Thoracic aorta (tissue), 2 donors: ENCODE data around the gene ACOT11. TPM values are rescaled to one million over a fixed set of nuclear protein-coding genes. Genes with fewer than 3 reads are reported as not detected.
A peak's percentile ranks its signal among the peaks of the same experiment; 100 is the strongest.

ENCODE experiments used
- ATAC-seq: fragments of 150-250 bp; one replicate; pipeline ENCODE4 v1.8.0; 2017; ENCODE audit warnings: low read depth; ENCODE audit not compliant: insufficient number of reproducible peaks, low FRiP score
- DNase-seq: peaks from one replicate; pipeline ENCODE4 v3.0.0-alpha.2; 2020; ENCODE audit warnings: low spot score
- H3K27ac ChIP-seq, 2 donors: fragments of 200-600 bp; sonication (generic); 1 replicate in 1 of 2; 2 replicates in 1 of 2; pipeline ENCODE4 v1.5.1; 2016; ENCODE audit warnings: mild to moderate bottlenecking in 2 of 2, moderate library complexity in 2 of 2
- H3K27me3 ChIP-seq: fragments of 200-600 bp; sonication (generic); replicated peaks from 2 replicates; pipeline ENCODE4 v1.6.0; 2016; ENCODE audit warnings: mild to moderate bottlenecking; ENCODE audit not compliant: insufficient read depth
- H3K36me3 ChIP-seq: fragments of 200-600 bp; sonication (generic); one replicate; pipeline ENCODE4 v1.5.1; 2016
- H3K4me1 ChIP-seq, 2 donors: fragments of 200-600 bp; sonication (generic); 1 replicate in 1 of 2; 2 replicates in 1 of 2; pipeline versions ENCODE4 v1.5.1 to v1.6.0; 2016; ENCODE audit warnings: low read depth in 2 of 2, mild to moderate bottlenecking in 1 of 2; ENCODE audit not compliant: control insufficient read depth in 1 of 2
- H3K4me3 ChIP-seq: fragments of 200-600 bp; sonication (generic); 2 replicates; pipeline ENCODE4 v1.5.1; 2016; ENCODE audit warnings: mild to moderate bottlenecking
- H3K9me3 ChIP-seq: fragments of 200-600 bp; sonication (generic); 2 replicates; pipeline ENCODE4 v1.5.1; 2016
- total RNA-seq, 2 donors: library from RNA; depleted of rRNA; stranded (reverse); fragments of >200 nt; gene quantifications; one replicate each; pipeline versions ENCODE4 v1.1.0 to v1.2.3, GENCODE V29; 2016
- TF ChIP-seq, protein P1 (sequence below): fragments of 200-600 bp; sonication (generic); IDR thresholded peaks from one replicate; pipeline ENCODE4 v1.5.1; 2019; ENCODE audit warnings: antibody characterized with exemption

ACOT11 gene
- total RNA-seq, 2 donors from 2014 or later = 19.3 to 23.6 TPM

DNA sequence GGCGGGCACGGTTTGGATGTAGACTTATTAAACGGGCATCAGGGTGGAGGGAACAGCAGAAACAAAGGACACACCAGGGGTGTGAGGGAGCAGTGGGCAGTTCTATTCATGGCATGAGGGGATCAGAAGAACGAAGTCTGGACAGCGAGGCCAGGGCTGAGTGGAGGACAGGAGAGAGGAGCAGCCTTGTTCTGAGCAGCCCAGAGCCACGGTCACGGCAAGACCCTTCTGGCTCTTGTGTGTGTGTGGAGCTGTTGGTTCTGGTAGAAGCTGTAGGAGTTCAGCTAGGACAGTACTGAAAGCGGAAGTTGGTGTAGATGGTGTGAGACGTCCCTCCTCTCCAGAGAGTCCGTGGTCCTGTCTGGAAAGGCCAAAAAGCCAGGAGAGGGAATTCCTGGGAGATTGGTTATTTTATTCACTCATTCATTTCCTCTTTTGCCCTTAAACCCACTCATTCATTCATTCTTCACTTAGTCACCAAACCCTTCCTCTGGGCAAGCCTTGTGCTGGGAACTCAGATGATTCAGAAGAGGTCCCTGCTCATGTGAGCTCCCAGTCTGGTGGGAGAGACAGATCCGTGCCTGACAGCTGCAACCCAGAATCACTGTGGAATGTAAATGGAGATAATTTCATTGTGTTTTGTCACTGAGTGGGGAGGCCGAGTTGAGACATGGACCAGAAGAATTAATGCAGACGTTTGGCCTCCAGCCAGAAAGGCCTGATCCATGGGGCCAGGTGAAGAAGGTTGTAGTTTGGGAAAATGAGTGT, 4.1 kb upstream of the ACOT11 start:
- peaks cover 8 to 28% of the 10 kb centered on the region in 2 donors for H3K4me1 ChIP-seq
- no peaks in the 10 kb centered on the region for H3K27me3 ChIP-seq
- H3K9me3 ChIP-seq = no peaks in the 10 kb centered on the region
- peak overlapping the region; percentile 6 to 88 for H3K27ac ChIP-seq
- DNase-seq (no peak), ATAC-seq (no peak)
- no peaks in the 10 kb centered on the region for H3K36me3 ChIP-seq
- TF ChIP-seq, protein P1, sequence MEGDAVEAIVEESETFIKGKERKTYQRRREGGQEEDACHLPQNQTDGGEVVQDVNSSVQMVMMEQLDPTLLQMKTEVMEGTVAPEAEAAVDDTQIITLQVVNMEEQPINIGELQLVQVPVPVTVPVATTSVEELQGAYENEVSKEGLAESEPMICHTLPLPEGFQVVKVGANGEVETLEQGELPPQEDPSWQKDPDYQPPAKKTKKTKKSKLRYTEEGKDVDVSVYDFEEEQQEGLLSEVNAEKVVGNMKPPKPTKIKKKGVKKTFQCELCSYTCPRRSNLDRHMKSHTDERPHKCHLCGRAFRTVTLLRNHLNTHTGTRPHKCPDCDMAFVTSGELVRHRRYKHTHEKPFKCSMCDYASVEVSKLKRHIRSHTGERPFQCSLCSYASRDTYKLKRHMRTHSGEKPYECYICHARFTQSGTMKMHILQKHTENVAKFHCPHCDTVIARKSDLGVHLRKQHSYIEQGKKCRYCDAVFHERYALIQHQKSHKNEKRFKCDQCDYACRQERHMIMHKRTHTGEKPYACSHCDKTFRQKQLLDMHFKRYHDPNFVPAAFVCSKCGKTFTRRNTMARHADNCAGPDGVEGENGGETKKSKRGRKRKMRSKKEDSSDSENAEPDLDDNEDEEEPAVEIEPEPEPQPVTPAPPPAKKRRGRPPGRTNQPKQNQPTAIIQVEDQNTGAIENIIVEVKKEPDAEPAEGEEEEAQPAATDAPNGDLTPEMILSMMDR = no peak
- H3K4me3 ChIP-seq = no peak overlapping the region

DNA sequence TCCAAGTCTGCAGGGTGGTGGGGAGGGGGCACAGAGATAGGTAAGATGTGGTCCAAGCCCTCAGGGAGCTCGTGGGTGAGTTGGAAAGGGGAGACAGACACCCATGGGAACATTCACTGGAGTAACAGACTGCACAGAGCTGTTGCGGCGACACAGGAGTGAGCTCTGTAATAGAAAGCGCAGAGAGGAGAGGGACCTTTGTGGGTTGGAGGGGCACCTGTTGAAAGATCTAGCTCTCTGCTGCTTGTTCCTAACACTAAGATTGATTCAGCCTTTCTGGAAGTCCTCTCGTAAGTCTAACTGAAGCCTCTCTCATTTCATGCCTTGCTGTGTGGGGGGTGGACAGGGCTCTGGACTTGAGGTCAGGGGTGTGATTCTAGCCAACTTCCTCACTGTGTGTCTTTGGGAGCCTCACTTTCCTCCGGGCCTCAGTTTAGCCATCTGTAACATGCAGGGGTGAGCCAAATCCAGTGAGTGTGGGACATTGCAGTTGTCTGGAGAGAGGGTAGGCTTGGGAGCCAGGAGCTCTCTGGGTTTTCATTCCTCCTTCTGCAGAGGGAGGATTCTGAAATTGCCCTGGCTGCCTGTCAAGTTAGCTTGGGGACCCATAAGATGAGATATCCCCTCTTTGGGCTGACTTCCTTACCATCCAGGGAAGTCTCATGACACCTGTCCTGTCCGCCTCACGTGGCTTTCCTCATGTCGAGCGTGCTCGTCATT, 2.0 kb upstream of the ACOT11 start:
- H3K4me1 ChIP-seq = peaks cover 12 to 39% of the 10 kb centered on the region in 2 donors
- TF ChIP-seq, protein P1 = no peak
- DNase-seq (no peak), ATAC-seq (no peak)
- H3K9me3 ChIP-seq = no peaks in the 10 kb centered on the region
- H3K27ac ChIP-seq = no peak overlapping the region
- no peak overlapping the region for H3K4me3 ChIP-seq
- no peaks in the 10 kb centered on the region for H3K36me3 ChIP-seq
- no peaks in the 10 kb centered on the region for H3K27me3 ChIP-seq

DNA sequence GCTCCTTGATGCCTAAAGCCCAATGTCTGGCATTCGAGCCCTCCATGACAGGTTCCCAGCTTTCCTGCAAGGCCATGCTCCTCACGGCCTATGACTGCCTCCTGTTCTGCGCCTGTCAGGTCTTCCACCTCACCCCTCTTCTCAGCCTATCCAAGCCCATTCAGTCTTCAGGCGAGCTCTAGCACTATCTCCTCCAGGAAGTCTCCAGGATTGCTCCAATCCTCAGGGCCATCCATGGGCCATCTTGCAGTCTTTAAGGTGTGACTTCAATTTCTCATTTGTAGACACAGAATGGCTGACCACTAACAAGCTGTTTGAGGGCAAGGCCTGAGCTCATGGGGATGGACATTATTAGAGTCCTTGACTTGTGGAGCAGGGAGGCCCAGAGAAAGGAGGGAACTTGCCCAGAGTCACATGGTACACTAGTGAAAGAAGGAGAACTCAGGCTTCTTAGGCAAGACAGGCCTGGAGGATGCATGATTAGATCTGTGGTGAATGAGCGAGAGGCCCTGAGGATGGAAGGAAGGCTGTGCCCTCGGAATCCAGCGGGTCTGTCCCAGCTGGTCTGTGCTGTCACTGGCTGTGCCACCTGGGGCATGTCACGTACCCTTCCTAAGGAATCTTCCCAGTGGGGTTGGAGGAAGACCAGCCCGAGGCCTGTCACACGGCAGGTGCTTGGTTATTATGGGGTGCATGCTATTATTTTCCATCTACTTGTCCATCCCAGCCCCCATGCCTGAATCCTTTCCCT, 1.2 kb upstream of the ACOT11 start:
- H3K27me3 ChIP-seq = no peaks in the 10 kb centered on the region
- peak overlapping the region; percentile 72 to 86 for H3K27ac ChIP-seq
- H3K9me3 ChIP-seq = no peaks in the 10 kb centered on the region
- no peak overlapping the region for H3K4me3 ChIP-seq
- ATAC-seq (no peak), DNase-seq (no peak)
- TF ChIP-seq, protein P1 = no peak
- H3K4me1 ChIP-seq = peaks cover 12 to 33% of the 10 kb centered on the region in 2 donors
- no peaks in the 10 kb centered on the region for H3K36me3 ChIP-seq

DNA sequence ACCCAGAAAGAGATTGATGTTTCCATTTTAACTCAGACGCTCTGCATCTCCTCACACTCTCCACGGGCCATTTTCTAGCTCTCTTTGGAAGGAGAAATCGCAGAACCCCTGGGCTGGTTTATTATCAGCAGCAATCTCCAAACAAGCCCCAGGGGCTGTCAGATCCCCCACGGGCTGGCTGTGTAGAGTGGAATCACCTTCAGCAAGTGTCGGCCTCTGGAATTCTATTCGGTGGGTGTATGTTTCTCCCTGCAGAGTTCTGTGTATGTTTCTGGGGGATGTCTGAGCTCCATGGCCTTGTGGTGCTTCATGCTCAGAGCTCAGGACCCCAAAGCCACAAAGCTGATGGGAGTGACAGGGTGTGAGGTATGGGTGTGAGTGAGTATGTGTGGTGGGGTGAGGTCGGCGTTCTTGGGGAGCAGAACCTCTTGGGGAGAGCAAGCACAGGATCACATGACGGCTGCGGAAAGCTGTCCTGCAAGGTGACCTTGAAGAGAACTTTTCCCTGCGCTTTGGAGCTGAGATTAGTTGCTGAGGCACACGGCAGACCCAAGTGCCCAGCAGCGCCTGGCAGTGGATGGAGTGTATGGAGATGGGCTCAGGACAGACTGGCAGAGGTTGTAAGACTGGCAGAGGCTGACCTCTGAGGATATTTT, 489 bp downstream of the ACOT11 start:
- ATAC-seq (no peak), DNase-seq (no peak)
- H3K36me3 ChIP-seq = no peaks in the 10 kb centered on the region
- H3K4me3 ChIP-seq = peak overlapping the region; percentile 61
- H3K4me1 ChIP-seq = peaks cover 12 to 24% of the 10 kb centered on the region in 2 donors
- TF ChIP-seq, protein P1 = no peak
- peak overlapping the region; percentile 72 to 86 for H3K27ac ChIP-seq
- no peaks in the 10 kb centered on the region for H3K9me3 ChIP-seq
- H3K27me3 ChIP-seq = no peaks in the 10 kb centered on the region
